ENCODE results near the gene AGR2.
"Not testable (repeated sequence)": the region's sequence is repeated elsewhere in the genome, so short reads cannot be mapped to it uniquely, and the experiment has no call there.

The AGR2 gene

DNA sequence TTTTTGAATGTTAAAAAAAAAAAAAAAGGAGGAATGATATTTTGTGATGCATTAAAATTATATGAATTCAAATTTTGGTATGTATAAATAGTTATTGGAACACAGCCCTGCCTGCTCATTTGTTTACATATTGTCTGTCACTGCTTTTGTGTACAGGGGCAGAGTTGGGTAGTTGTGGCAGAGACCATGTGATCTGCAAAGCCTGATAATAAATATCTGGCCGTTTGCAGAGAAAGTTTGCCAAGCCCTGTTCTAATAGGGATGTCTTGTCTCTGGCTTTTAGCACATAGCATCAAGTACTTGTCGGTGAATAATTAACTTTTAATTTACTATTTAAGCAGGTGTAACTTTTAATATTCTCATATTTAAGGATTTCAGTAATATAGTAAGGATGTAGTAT lies 31.5 kb downstream of the AGR2 start:
- DNase-seq: no peak

DNA sequence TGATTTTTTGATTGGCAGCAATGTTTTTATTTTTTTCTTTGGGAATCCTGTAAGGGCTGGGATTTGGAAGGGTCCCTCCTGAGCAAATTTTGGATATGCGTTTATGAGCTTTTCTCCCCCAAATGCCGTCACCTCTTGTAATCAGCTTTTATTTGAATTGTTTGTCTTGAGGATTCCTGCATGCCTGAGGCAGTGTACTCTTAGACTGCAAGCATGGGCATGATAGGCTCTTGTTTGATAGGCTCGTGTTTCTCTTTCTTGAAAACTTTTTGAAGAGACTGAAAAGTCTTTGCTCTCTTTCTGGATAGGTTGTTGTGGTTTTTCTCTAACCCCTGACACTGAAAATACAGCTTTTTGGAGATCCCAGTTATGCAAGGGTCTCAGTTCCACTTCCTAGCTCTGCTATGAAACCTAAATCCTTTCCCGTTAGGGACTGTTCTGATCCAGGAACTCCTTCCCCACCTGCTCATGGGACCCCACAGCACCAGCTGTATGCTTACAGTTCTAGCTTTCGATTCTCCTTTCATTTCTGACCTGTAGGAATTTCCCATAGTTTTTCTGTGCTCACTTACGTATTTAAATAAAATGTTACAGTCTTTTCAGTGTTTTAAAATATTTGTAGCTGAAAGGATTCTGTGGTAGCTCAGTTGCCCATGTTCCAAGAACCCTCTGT lies 34.0 kb downstream of the AGR2 start:
- no peak for DNase-seq

DNA sequence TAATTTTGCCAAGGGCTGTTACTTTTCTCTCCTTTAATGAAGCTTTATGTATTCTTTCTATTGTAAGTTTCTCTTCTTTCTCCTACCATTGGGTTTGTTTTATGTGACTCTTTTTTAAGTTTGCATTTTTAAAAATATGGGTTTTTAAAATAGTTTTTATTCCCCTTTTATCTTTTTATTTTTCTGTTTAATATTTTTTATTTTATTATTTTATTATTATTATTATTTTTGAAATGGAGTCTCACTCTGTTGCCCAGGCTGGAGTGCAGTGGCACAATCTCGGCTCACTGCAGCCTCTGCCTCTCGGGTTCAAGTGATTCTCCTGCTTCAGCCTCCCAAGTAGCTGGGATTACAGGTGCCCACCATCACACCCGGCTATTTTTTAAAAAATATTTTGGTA lies 34.8 kb downstream of the AGR2 start:
- DNase-seq: not testable (repeated sequence)

DNA sequence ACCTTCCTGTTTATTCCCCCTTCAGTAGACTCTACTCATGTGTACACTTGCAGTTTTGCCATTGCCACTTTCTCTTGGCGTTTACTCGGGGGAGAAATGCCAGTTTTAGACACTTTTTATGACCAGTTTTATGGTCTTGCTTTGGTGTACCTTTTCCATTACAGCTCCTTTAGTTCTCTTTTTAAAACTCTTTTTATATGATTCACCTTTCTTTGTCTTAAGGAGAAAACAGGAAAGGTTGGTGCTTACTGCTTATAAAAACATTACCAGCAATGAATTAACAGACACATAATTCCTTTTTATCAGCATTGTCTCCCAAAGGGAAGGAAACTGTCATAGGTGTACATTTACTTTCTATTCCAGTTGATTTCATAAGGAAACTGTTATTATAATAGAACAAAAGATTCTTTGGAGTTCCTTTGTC lies 39.4 kb downstream of the AGR2 start:
- no peak for DNase-seq

DNA sequence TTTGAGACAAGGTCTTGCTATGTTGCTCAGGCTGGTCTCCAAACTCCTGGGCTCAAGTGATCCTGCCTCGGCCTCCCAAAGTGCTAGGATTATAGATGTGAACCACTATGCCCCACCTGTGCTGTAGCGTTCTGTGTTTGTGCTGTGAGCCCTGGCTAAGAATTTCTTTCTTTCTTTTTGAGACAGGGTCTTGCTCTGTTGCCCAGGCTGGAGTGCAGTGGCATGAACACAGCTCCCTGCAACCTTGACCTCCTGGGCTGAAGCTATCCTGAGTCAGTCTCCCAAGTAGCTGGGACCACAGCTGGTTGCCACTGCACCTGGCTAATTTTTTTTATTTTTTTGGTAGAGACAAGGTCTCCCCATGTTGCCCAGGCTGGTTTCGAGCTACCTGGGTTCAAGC lies 39.9 kb downstream of the AGR2 start:
- no peak for DNase-seq

DNA sequence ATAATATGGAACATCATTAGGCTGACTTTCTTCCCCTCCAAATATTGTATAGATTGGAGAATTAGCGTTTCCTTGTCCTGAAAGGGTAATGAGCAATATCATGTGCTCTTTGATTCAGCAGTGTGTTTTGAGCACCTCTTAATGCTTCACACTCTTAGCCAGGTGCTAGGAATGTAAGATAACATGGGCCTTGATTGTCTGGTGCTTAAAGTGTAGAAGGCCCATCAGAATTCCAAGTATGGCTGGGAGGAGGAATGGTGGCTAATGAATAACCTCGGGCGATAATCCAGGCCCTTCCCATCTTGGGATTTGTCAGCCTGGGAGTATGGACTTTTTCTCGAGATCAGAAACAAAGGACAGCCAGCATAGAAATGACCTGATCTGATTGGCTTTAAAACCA lies 42.6 kb downstream of the AGR2 start:
- DNase-seq: no peak

DNA sequence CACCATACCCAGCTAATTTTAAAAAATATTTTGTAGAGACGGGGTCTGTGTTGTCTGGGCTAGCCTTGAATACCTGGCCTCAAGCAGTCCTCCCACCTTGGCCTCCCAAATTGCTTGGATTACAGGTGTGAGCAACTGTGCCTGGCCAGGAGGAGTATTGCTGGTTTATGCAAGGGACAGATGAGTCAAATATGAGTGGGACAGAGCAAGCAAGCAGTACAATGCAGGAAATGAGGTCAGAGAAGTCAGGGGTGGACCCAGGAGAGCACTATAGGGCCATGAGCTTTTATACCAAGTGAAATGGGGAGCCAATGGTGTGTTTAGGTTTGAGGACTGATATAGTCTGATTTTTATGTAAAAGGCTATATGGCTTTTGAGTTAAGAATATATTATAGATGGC lies 45.0 kb downstream of the AGR2 start:
- no peak for DNase-seq

DNA sequence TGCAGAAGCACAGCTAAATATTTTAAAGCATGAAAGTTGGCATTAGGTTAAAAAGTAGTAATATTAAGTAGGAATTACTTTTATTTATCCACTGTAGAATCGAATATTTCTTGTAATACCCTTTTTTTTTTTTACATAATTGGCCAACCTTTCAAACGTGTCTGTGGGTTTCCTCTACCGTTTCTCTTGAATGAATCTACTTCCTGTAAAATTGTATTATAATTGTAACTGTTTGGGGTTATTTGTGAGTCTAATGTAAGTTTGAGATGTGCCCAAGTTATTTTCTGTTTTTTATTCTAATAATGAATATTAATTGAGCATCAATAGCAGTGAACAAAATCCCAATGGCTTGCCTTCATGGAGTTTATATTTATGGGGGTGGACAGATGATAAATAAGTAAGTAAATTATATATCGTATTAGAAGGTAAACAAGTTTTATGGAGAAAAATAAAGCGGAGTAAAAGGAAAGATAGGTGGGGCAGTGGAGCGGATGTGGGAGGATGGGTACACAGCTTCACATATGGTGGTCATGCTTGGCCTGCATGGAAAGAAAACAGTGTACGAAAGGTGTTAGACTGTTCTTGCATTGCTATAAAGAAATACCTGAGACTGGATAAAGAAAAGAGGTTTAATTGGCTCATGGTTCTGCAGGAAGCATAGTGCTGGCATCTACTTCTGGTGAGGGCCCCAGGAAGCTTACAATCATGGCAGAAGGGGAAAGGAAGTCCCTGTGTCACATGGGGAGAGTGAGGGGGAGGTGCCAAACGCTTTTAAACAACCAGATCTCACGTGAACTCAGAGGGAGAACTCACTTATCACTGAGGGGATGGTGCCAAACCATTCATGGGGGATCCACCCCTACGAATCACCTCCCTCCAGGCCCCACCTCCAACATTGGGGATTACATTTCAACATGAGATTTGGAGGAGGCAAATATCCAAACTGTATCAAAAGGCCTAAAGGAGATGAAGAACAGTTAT lies 45.9 kb downstream of the AGR2 start:
- no peak for DNase-seq

DNA sequence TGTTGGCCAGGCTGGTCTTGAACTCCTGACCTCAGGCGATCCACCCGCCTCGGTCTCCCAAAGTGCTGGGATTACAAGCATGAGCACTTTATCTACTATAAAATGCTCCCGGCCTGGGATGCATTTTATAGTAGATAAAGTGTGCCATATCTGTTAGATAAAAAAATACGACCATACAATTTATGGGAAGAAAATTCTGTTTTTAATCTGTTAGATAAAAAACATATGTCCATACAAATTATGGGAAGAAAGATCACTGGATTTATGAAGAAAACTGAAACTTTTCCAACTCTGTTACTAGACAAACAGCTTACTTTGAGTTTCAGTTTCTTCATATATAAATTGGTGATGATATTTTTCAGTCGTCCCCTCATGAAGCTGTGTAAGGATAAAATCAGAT lies 46.8 kb downstream of the AGR2 start:
- no peak for DNase-seq

DNA sequence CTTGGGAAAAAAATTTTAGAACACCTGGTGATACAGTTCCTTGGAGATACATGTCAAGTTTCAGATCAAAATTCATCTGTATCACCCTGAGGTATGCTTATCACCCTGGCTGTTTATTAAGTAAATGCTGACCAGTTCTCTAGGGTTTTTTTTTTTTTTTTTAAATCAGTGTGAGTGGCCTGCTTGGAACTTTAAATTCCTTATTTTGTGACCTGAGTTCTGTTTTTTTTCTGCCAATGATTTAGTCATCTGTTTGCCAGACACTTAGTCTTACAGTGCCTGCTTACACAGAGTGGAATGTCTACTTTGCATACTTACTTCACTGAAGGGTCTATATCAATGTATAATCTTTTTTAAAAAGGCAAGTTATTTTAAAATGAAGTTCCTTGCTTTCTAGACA lies 49.4 kb downstream of the AGR2 start:
- DNase-seq: no peak

DNA sequence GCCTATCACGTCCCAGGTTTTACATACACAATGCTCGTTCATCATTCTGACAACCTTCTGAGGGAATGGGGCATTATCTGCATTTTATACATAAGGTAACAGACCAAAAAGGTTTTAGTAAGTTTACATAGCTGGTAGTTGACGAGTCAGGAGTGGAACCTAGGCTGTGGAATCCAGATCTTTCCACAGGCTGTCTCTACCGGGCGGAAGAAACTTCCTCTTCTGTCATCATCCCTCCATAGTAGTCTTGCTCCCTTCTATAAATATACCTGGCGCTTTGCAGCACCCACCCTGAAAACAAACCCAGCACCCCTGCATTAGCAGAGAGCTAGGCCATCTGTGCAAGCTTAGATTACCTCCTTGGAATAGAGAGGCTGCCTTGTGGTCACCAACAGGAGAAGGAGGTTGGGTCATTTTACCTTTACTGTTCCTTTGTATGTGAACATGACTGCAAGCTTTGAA lies 49.9 kb downstream of the AGR2 start:
- DNase-seq: no peak

DNA sequence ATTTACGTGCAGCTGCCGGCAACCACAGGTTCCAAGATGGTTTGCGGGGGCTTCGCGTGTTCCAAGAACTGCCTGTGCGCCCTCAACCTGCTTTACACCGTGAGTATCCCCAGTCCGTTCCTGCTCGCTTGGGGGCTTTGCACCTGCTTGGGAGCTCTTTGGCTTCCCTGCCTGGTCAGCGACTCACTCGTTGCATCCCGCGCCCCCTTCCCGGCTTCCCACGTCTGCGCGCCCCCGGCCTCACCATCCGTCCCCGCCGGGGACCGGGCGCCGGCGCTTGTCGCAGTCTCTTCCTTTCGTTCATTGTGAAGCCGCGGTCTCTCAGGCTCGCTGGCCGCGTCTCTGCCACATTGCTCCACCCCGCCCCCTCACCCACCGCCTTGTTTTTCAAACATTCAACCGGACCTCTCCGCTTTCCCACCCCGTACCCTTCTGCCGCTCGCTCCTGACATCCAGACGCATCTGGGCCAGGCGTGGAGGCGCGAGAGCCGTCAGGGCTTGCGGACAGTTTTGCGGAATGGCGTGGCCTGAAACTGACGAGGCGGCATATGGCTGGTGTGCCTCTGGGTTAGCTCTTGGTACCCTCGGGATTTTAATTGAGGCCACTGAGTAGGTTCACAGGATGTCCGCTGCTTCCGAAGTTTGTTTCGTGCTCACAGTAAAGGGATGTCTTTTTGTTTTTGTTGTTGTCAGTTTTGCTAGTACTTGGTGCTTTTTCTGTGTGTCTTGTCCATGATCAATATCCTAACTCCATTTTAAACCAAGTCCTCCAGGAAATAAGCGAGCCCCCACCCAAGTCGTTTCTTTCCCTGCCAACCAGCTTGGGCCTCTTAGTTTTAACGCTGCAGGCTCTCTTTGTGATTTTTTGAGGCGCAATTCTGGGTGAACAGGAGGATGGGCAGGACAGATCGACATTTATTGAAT lies 50.6 kb downstream of the AGR2 start:
- DNase-seq: no peak

DNA sequence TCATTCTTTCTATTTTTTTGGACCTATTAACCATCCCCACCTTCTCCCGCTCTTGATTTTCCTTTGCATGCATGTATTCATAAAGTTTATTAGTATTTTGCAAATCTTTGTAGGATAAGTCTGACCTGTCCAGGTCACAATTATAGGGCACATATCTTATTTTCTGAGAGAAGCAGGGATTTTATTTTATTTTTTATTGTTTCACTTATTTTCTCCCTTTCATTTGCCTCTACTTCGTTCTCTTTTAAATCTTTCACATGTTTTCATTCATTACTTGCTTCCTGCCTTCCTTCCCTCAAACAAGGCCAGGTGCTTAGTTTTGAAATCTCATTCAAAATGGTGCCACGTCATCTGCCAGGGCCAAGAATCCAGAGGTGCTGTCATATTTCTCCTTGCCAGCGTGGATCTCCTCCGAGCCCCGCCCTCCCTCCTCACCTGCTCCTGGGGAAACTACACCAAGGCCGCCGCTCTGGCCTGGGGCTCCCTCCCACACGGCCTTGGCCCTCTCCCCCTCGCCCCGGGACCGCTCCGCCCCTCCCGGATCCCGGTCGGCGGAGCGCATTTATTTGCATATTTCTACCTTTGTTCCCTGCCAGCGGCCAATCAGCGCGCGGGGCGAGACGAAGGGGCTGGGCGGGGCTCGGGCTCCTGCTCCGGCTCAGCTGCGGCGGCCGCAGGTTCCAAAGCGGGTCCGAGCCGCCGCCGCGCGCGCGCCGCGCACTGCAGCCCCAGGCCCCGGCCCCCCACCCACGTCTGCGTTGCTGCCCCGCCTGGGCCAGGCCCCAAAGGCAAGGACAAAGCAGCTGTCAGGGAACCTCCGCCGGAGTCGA lies 51.5 kb downstream of the AGR2 start, which contains the start of gene TSPAN13:
Gene TSPAN13, plus strand, starts transcription at position 654 of the 830 bp plus-strand sequence. CDS start 213 bp downstream, outside the sequence.
- peak in 3 of 5 donors; percentile 11 to 64 (median 13) for DNase-seq

DNA sequence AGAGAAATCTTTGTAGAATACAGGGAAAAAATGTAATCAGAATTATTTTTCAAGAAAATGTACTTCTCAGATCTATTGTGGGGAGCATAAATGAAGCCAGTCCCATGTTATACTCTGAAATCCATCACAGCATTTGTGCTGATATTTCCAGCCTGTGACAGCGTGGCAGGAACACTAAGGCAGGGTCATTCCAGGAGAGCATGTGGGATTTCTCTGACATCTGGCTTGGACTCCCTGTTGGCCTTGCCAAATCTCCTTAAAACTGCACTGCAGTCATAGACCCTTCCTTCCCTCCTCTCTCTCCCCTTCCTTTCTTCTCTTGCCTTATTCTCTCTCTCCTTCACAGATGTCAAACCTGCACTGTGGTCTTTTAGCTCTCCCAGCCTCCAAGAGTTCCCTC lies 57.7 kb downstream of the AGR2 start:
- DNase-seq: no peak

DNA sequence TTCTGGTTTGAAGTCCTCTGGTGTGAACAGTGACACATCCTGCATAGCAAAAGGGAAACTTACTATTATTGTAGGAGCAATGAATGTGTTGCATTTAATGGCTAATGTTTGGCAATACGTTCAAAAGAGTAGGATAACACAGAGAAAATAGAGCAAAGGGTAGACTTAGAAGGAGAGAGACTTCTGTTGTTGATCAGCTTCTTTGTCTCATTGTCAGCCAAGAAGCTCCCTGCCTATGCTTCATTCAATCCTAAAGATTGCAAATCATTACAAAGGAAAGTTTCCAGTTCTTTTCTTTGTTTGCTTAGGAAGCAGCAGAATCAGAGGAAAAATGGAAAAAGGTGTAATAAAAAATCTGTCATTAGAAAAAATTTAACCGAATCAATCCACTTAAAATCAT lies 59.2 kb downstream of the AGR2 start:
- DNase-seq: no peak

DNA sequence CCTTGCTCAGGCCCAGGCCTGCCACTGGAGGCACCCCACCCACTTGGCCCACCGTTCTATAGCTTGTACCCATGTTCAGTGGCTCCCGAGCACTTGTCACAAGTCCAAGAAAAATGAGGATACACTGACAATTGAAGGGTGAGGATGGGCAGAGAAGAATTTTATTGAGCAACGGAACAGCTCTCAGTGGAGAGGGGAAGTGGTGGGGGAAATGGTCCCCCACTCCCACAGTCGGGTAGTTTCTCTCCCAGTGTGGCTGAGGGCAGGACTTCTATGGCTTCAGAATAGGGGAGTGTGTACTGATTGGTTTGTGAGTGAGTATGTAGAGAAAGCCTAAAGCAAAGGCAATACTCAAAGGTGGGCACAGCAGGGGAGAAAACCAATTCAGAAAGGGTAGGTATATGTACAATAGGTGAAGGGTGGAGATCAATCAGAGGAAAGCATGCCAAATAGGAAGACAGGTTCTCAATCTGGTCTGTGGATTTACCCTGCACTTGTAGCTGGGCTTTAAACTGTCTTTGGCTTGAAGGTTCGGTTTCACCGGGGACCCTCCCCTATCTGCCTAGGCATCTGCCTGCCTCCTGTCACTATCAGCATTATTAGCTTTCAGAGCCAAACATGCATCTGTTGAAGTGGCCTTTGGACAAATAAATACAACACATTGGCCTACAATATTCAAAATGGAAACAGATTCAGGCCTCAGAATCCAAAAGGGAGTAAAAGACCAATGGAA lies 60.1 kb downstream of the AGR2 start:
- DNase-seq: no peak

DNA sequence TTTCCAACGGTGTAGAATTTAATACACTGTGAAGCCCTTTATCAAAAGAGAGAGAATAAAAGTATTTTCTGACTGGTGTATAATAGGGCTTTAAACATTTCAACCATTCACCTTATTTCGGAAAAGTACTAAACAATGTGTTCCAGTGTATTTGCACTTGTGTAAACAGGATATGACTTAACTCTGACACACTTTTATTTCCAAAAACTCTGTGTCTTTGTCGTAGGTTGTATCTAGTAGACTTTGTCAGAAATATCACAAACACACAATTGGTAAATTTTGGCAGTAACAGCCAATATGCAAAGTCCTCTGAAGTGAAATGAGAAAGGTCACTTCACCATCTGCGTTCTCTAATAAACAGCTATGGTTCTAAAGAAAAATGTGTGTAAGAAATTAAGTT lies 61.6 kb downstream of the AGR2 start:
- no peak for DNase-seq

DNA sequence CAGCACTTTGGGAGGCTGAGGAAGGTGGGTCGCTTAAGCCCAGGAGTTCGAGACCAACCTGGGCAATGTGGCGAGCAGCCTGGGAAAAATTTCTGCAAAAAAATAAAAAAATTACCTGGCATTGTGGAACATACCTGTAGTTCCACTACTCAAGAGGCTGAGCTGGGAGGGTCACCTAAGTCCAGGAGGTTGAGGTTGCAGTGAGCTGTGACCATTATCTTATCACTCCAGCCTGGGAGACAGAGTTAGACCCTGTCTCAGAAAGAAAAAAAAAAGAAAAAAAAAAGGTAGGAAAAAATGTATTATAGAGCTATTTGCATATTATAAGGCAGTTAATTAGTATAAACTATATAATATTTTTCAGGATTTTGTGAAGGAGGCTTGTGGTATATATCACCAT lies 62.3 kb downstream of the AGR2 start:
- no peak for DNase-seq
